B cell (primary cell): ENCODE data around the gene MICALL1. TPM values are rescaled to one million over a fixed set of nuclear protein-coding genes. Genes with fewer than 3 reads are reported as not detected.

Experiments used
- ATAC-seq: fragments of 200-7000 bp; cut with Tn5 transposase; one replicate; pipeline ENCODE4 v1.10.0; 2021; ENCODE audit warnings: low read depth, mild to moderate bottlenecking, moderate number of reproducible peaks, moderate library complexity
- CTCF ChIA-PET: fragments of 350-600 bp; sonication (Branson Sonifier 250); formaldehyde crosslinking; loops from one replicate; lab custom pipeline; 2021; ENCODE audit warnings: antibody characterized with exemption, inconsistent platforms; lab: Charles Lee
- POLR2A ChIA-PET: fragments of 350-600 bp; sonication (Branson Sonifier 250); formaldehyde crosslinking; loops from one replicate; lab custom pipeline; 2021; ENCODE audit warnings: antibody characterized with exemption; lab: Charles Lee
- DNase-seq: peaks from one replicate; pipeline ENCODE4 v3.0.0; 2013
- H2AFZ ChIP-seq: 2 replicates; pipeline ENCODE4 v1.6.1; 2012; ENCODE audit warnings: mild to moderate bottlenecking, low read depth, low read length; ENCODE audit not compliant: insufficient read depth, poor library complexity, severe bottlenecking
- H3K27ac ChIP-seq, 2 donors: 1 replicate in 1 of 2; 2 replicates in 1 of 2; pipeline ENCODE4 v1.5.1; 2012 to 2013; ENCODE audit warnings: low read length in 2 of 2, mild to moderate bottlenecking in 2 of 2, moderate library complexity in 1 of 2
- H3K27me3 ChIP-seq, 4 experiments: fragments of 200-600 bp in 1 of 4; sonication (generic) in 1 of 4; replicated peaks in 1 of 4; 1 replicate in 2 of 4; 2 replicates in 2 of 4; pipeline versions ENCODE4 v1.6.1 to v1.7.0; 2013 to 2016; ENCODE audit warnings: low read length in 3 of 4, mild to moderate bottlenecking in 2 of 4, mixed read lengths in 1 of 4, moderate library complexity in 1 of 4; ENCODE audit not compliant: insufficient read depth in 4 of 4, control insufficient read depth in 3 of 4; ENCODE audit errors: control extremely low read depth in 1 of 4
- H3K36me3 ChIP-seq, 2 experiments: replicated peaks in 1 of 2; 1 replicate in 1 of 2; 2 replicates in 1 of 2; pipeline versions ENCODE4 v1.6.1 to v1.7.1; 2013; ENCODE audit warnings: low read length in 1 of 2; ENCODE audit not compliant: insufficient read depth in 2 of 2, control insufficient read depth in 1 of 2; ENCODE audit errors: control extremely low read depth in 1 of 2, extremely low read depth in 1 of 2
- H3K4me1 ChIP-seq, 2 donors: fragments of 200-600 bp in 1 of 2; sonication (generic) in 1 of 2; 1 replicate in 1 of 2; 2 replicates in 1 of 2; pipeline versions ENCODE4 v1.5.1 to v1.6.1; 2013 to 2017; ENCODE audit warnings: low read length in 2 of 2; ENCODE audit not compliant: control insufficient read depth in 2 of 2, insufficient read depth in 2 of 2
- H3K4me2 ChIP-seq: replicated peaks from 2 replicates; pipeline ENCODE3; 2012; ENCODE audit warnings: mild to moderate bottlenecking, low read depth, low read length; ENCODE audit not compliant: poor library complexity, severe bottlenecking
- H3K4me3 ChIP-seq, 5 experiments: fragments of 200-600 bp in 1 of 5; sonication (generic) in 1 of 5; 1 replicate in 3 of 5; 2 replicates in 2 of 5; pipeline versions ENCODE4 v1.5.1 to v1.7.0; 2011 to 2016; ENCODE audit warnings: low read length in 4 of 5, mild to moderate bottlenecking in 4 of 5, low read depth in 2 of 5, control low read depth in 1 of 5, moderate library complexity in 1 of 5; ENCODE audit not compliant: insufficient read depth in 1 of 5; ENCODE audit errors: control extremely low read depth in 1 of 5, extremely low read depth in 1 of 5
- H3K79me2 ChIP-seq: fragments of 200-600 bp; sonication (generic); one replicate; pipeline ENCODE4 v1.6.0; 2016; ENCODE audit warnings: low read length; ENCODE audit not compliant: control insufficient read depth, insufficient read depth
- H3K9ac ChIP-seq: fragments of 200-600 bp; sonication (generic); 2 replicates; pipeline ENCODE4 v1.6.1; 2017; ENCODE audit warnings: mild to moderate bottlenecking, low read length, moderate library complexity
- H3K9me3 ChIP-seq, 3 donors: one replicate each; pipeline versions ENCODE4 v1.6.1 to v1.7.1; 2013; ENCODE audit warnings: low read length in 2 of 3; ENCODE audit not compliant: control insufficient read depth in 2 of 3, insufficient read depth in 1 of 3; ENCODE audit errors: control extremely low read depth in 1 of 3
- H4K20me1 ChIP-seq: 2 replicates; pipeline ENCODE4 v1.6.0; 2012; ENCODE audit warnings: mild to moderate bottlenecking, low read length; ENCODE audit not compliant: insufficient read depth, control insufficient read depth, poor library complexity, severe bottlenecking
- H3K27ac Mint-ChIP-seq: one replicate; pipeline ENCODE4 v1.8.0; 2021; ENCODE audit warnings: mixed read lengths
- H3K27me3 Mint-ChIP-seq: one replicate; pipeline ENCODE4 v1.8.0; 2021; ENCODE audit warnings: mixed read lengths
- H3K4me1 Mint-ChIP-seq: one replicate; pipeline ENCODE4 v1.8.0; 2021; ENCODE audit warnings: mixed read lengths
- H3K4me3 Mint-ChIP-seq: one replicate; pipeline ENCODE4 v1.8.0; 2021; ENCODE audit warnings: mixed read lengths
- H3K9me3 Mint-ChIP-seq: one replicate; pipeline ENCODE4 v1.8.0; 2022; ENCODE audit warnings: mixed read lengths; ENCODE audit not compliant: insufficient read depth
- EZH2 ChIP-seq: IDR thresholded peaks from 2 replicates; pipeline ENCODE4 v1.6.1; 2012; ENCODE audit warnings: borderline replicate concordance, low read depth, mild to moderate bottlenecking, moderate library complexity, low read length; ENCODE audit not compliant: insufficient read depth, poor library complexity, severe bottlenecking
- WGBS: methylation state at CpG from one replicate; pipeline ENCODE4 v1.1.5; 2013; ENCODE audit warnings: missing lambda C conversion rate; ENCODE audit not compliant: insufficient coverage; 5-methylcytosine and 5-hydroxymethylcytosine counted together
- intact Hi-C: fragments of 100-400 bp; cut with micrococcal nuclease; formaldehyde crosslinking; loops from one replicate; pipeline ENCODE4 v1.10.0; 2022
- polyA plus RNA-seq: library from polyadenylated mRNA; depleted of rRNA; stranded (reverse); fragments of >200 nt; gene quantifications from 2 replicates; pipeline ENCODE4 v1.2.3, GENCODE V29; 2012
- total RNA-seq, 2 donors: library from RNA; stranded (reverse); fragments of 120-200 nt in 1 of 2; gene quantifications; 1 replicate in 1 of 2; 2 replicates in 1 of 2; pipeline versions ENCODE4 v1.2.3 to v1.2.4, GENCODE V29; 2013 to 2022
- TF ChIP-seq, protein P1 (sequence below): fragments of 200-600 bp; IDR thresholded peaks from one replicate; pipeline ENCODE4 v1.8.0; 2022; ENCODE audit warnings: antibody characterized with exemption, mild to moderate bottlenecking

The MICALL1 gene
- total and polyA plus RNA-seq, 2 donors (not counting 1 experiment from before 2014, with no cell fraction given), result 21.0 to 34.9 TPM

DNA sequence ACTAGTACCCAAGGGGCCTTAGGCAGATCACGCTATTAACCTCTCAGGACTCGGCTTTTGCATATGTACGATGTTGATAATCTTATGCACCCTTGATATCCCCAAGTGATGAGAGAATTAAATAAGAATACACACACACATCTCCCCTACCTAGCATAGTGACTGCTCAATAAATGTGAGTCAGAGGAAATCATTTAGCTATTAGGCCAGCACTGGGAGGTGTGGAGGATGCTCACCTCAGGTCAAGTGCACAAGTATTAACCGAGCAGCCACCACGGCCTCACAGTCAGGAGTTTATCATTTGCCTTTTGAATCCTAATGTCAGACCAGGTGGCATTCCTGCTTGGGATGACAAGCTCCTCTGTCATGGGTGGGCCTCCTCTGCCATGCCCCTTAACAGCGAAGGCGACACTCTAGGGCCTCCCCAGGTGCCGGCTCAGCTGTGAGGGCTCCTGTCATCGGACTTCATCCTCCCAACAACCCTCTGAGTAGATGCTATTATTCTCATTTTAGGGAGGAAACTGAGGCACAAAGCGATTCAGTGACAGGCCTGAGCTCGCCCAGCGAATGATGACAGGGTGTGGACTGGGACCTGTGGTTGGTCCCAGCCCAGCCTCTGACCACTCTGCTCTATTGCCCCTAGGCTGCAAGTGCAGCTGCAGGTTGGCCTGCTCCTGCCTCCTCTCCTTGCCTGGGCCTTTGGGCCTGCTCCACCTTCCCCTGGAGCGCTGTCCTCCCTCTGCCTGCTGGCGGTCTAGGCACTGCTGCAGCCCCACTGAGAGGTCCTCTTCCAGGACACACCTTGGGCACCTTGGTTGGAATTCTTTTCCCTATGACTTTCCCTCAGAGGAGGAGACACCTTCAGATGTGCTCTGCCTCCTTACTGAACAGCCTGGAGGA, 83.3 kb downstream of the MICALL1 start:
- no peak for ATAC-seq
- no peak overlapping the region for H3K4me3 Mint-ChIP-seq
- intact Hi-C loops, result no loop called here

DNA sequence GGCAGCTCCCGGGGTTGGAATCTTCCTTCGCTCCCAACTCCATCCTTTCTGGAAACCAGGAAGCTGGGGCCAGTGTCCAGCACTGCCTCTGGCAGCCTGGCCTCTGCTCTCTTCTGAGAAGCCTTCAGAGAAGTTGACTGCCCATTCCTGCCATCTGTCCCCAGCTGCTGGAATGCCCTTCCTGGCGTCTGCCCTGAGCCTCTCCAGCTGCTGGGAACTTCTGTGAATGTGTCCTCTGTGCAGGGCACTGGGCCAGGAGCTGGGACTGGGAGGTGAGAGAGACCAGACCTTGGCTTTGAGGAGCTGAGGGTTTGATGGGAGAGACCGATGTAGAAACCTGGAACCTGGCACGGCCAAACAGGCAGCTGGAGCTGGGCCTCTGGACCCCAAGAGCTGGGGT, 84.2 kb downstream of the MICALL1 start:
- WGBS, result 91% methylated on average over 5 of the region's 5 CpGs
- Histone ChIP-seq H2AFZ (no peak overlapping the region), H3K4me1 (peaks cover 0 to 12% of the 10 kb centered on the region in 2 donors), H3K9me3 (no peaks in the 10 kb centered on the region), H3K4me2 (no peak overlapping the region), H4K20me1 (no peaks in the 10 kb centered on the region), H3K9ac (no peak overlapping the region), H3K36me3 (no peaks in the 10 kb centered on the region), H3K4me3 (no peak overlapping the region), H3K27me3 (no peaks in the 10 kb centered on the region), H3K79me2 (no peaks in the 10 kb centered on the region), H3K27ac (no peak overlapping the region)
- CTCF ChIA-PET, result no interaction called here
- POLR2A ChIA-PET, result no interaction called here
- Mint-ChIP-seq H3K4me1 (peaks cover 9% of the 10 kb centered on the region), H3K4me3 (no peak overlapping the region), H3K27ac (no peak overlapping the region), H3K9me3 (no peaks in the 10 kb centered on the region), H3K27me3 (no peaks in the 10 kb centered on the region)
- no peak for TF ChIP-seq EZH2
- TF ChIP-seq, protein P1, sequence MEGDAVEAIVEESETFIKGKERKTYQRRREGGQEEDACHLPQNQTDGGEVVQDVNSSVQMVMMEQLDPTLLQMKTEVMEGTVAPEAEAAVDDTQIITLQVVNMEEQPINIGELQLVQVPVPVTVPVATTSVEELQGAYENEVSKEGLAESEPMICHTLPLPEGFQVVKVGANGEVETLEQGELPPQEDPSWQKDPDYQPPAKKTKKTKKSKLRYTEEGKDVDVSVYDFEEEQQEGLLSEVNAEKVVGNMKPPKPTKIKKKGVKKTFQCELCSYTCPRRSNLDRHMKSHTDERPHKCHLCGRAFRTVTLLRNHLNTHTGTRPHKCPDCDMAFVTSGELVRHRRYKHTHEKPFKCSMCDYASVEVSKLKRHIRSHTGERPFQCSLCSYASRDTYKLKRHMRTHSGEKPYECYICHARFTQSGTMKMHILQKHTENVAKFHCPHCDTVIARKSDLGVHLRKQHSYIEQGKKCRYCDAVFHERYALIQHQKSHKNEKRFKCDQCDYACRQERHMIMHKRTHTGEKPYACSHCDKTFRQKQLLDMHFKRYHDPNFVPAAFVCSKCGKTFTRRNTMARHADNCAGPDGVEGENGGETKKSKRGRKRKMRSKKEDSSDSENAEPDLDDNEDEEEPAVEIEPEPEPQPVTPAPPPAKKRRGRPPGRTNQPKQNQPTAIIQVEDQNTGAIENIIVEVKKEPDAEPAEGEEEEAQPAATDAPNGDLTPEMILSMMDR, result no peak
- no peak for DNase-seq
- no peak for ATAC-seq
- intact Hi-C loops, result no loop called here

More for the DNA sequence above, 83.3 kb downstream of the MICALL1 start:
- Histone ChIP-seq H3K9ac (no peak overlapping the region), H3K4me1 (peaks cover 0 to 5% of the 10 kb centered on the region in 2 donors), H3K27ac (no peak overlapping the region), H3K9me3 (no peaks in the 10 kb centered on the region), H3K36me3 (no peaks in the 10 kb centered on the region), H3K4me3 (no peak overlapping the region), H3K79me2 (no peaks in the 10 kb centered on the region), H3K27me3 (no peaks in the 10 kb centered on the region), H4K20me1 (no peaks in the 10 kb centered on the region), H3K4me2 (no peak overlapping the region), H2AFZ (no peak overlapping the region)
- ChIA-PET CTCF (no interaction called here), POLR2A (no interaction called here)
- no peaks in the 10 kb centered on the region for H3K9me3 Mint-ChIP-seq
- TF ChIP-seq, protein P1, result no peak
- no peak for TF ChIP-seq EZH2
- WGBS, result 93% methylated on average over 7 of the region's 14 CpGs
- no peak for DNase-seq
- no peak overlapping the region for H3K27ac Mint-ChIP-seq
- peaks cover 3% of the 10 kb centered on the region for H3K4me1 Mint-ChIP-seq
- no peaks in the 10 kb centered on the region for H3K27me3 Mint-ChIP-seq
